Measurements from ENCODE around the gene CD9.
"Not testable (repeated sequence)": the region's sequence is repeated elsewhere in the genome, so short reads cannot be mapped to it uniquely, and the experiment has no call there.

Gene CD9, protein sequence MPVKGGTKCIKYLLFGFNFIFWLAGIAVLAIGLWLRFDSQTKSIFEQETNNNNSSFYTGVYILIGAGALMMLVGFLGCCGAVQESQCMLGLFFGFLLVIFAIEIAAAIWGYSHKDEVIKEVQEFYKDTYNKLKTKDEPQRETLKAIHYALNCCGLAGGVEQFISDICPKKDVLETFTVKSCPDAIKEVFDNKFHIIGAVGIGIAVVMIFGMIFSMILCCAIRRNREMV

DNA sequence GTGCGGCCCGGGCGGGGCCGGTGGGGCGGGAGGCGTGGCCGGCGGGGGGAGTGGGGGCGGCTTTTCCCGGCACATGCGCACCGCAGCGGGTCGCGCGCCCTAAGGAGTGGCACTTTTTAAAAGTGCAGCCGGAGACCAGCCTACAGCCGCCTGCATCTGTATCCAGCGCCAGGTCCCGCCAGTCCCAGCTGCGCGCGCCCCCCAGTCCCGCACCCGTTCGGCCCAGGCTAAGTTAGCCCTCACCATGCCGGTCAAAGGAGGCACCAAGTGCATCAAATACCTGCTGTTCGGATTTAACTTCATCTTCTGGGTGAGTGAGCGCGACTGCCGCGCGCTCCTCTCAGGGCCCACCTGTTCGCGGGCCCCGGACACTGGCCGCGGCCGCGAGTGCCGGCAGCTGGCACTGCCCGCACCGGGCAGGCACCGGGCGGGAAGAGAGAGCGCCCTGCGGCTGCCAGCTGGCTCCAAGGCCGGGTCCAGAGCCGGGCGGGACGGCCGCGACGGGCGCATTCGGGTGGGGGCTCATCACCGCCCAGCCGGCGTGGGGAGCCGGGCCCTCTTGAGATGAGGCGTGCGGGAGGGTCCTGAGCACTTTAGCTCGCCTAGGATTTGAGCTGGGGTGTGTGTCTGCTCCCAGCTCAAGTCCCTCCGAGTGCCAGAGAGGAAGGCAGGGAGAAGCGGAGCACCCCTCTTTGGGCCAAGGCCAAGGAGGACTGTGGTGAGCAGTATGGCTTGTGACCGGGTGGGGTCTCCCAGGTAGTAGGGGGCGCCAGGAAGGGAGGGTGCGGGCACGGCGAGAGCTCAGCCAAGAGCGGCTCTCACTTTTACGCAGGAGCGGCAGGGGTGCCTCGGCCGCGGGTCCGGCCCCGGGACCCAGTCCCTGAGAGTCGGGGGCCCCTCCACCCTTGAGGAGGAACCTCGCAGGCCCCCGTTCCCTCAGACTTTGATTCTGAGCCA is at the start of gene CD9:
TSS of gene CD9 (plus strand) at position 145 of the 957 bp plus-strand sequence. CDS start at position 245, 100 bp downstream.
- DNase-seq, result peak in 9 of 14 donors; percentile 23 to 79 (median 68)

DNA sequence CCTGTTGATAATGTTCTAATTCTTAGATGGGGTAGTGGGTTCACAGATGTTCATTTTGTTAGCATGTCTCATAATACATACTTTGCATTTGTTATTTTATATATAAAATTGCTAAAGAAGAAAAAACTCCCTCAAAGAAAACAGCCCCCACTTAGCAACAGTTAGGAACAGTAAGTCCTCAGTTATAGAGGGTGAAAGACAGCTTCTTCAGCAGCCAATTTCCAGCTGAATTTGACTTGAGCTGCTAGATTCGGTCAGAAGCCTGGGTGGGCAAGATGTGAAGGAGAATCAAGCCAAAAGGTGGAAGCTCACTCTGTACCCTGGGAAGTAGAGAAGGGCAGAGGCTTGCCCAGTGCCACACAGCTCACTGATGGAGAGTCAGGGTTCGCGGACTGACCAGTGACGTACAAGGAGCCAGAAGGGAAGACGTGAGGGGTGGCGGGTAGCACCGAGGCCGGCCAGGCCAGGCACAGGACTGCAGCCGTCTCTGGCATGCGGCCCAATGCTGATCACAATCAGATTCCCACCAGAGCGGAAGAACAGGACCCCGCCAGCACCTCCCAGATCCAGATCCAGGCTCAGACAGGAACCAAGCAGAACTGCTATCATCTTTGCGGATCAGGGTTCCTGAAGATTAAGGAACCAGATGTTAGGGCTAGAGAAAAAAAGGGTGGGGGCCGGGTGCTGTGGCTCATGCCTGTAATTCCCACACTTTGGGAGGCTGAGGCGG is 45.3 kb upstream of the CD9 start:
- DNase-seq, result peak in 1 of 14 donors; percentile 28

DNA sequence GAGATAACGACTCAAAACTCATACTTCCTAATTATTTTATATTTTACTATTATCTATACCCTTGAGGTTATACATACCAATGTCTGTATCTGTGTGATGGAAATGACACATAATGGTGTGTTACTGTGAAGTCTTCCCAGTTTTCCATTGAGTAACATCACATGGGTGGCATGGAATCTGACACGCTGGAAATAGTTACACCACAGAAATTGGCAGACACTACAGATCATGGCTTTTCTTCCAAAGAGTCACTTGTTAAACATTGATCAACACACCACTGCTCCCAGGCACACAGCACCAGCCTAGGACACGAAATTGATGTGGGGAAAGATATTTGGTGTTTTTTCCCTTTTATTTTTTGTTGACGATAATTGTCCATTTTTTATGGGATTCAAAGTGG is 42.7 kb upstream of the CD9 start:
- DNase-seq, result no peak

DNA sequence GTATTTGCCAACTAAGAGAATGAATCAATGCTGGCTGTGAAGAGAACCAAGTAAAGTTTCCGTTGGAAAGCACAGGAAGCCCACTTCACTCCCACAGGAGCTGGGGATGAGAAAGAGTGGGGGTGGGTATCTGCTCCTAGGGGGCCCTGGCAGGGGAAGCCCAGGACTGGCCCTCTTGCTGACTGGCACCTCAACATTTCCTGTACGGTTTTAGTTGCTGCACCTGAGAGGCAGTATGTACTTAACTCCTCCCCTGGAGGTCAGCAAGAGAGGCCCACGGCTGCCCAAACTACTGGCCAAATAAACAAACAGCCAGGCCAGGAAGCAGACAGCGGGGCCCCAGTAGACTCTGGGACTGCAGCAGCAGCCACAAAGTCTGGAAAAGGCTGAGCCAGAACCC is 41.9 kb upstream of the CD9 start:
- DNase-seq, result no peak

DNA sequence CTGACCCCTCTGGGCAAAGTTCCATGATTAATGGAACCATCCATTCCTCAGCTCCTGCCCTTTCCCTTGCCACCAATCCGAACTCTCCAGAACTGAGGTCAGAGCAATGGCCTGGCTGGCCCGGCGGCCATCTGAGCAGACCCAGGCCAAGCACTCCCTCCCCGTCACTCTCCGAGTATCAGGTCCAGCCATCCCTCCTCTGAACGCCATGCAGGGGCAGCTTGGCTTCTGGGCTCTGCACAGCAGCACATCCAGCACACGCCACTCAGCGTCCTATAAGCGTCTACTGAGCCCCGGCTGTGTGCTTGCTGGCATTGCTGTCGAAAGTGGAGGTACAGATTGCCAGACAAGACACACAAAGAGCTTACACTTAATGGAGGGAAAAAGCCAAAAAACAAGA is 41.5 kb upstream of the CD9 start:
- DNase-seq, result no peak

DNA sequence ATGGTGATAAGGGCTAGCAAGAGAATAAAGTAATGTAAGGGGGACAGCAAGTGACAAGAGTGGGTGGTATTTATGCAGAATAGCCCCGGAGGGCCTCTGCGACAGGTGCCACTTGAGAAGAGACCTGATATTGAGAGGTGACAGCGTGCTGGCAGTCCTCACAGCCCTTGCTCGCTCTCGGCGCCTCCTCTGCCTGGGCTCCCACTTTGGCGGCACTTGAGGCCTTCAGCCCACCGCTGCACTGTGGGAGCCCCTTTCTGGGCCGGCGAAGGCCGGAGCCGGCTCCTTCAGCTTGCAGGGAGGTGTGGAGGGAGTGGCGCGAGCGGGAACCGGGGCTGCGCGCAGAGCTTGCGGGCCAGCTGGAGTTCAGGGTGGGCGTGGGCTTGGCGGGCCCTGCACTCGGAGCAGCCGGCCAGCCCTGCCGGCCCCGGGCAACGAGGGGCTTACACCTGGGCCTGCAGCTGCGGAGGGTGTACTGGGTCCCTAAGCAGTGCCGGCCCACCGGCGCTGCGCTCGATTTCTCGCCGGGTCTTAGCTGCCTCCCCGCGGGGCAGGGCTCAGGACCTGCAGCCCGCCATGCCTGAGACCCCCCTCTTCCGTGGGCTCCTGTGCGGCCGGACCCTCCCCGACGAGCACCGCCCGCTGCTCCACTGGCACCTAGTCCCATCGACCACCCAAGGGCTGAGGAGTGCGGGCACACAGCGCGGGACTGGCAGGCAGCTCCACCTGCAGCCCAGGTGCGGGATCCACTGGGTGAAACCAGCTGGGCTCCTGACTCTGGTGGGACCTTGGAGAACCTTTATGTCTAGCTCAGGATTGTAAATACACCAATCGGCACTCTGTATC is 40.8 kb upstream of the CD9 start:
- not testable (repeated sequence) for DNase-seq

DNA sequence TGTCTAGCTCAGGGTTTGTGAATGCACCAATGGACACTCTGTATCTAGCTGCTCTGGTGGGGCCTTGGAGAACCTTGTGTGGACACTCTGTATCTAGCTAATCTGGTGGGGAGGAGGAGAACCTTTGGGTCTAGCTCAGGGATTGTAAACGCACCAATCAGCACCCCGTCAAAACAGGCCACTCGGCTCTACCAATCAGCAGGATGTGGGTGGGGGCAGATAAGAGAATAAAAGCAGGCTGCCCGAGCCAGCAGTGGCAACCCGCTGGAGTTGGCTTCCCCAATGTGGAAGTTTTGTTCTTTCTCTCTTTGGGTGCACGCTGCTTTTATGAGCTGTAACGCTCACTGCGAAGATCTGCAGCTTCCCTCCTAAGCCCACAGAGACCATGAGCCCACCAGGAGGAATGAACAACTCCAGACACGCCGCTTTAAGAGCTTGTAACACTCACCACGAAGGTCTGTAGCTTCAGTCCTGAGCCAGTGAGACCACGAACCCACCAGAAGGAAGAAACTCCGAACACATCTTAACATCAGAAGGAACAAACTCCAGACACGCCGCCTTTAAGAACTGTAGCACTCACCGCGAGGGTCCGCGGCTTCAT is 40.1 kb upstream of the CD9 start:
- DNase-seq, result not testable (repeated sequence)

DNA sequence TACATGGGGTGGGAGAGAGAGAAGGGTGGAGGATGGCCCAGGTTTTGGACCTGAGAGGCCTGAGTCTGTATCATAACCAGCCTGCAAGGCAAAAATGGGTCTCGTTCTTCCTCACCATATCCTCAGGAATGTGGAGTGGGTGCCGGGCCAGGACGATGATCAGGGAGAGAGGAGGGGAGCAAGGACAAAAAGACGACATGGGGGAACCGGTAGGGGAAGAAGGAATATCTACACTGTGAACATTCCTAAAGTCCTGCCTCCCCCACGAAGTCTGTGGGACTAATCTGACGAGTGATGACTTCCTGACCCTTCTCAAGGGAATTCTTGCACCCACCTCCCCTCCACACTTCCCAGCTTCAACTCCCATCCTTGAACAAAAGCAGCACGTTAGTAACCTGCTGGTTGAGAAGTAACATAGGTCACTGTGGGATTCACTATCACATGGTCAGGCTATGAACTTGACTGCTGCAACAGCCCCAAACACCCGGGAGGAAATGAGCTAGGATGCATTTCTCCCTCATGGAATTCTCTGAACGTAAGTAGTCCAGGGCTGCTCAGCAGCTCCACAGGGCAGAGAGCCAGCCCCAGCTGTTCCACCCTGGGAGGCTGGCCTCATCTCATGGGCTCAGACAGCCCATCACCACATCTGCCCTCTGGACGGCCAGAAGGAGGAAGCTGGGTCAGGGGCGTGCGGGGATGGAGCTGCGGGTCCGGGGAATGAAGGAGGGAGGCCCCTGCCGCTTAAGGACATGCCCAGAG is 38.9 kb upstream of the CD9 start:
- no peak for DNase-seq

DNA sequence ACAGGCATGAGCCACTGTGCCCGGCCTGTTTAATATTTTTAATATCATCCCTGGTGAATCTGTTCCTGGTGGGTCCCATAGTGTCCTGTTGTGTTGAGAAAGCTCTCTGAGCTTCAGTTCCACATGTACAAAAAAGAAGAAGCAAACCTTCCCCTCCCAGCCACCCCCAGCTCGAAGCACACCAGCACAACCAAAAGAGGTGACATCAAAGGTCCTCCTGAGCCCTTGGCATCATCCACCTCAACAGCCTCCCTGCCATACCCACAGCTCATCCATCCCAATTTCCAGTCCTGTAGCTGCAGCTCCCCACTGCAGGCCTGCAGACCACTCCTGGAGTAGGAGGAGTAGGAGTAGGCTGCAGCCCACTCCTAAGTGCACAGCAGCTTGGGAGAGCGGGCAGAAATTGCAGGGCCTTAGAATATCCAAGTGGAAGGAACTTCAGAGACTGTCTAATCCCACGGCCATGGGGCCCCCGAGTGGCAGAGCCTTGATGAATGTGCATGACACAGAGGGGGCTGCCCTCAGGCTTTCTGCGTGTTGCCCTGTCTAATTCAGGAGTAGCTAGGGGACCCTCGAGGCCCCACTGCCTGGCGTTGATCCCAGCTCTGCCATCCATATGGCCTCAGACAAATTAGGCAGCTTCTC is 36.7 kb upstream of the CD9 start:
- DNase-seq, result no peak

DNA sequence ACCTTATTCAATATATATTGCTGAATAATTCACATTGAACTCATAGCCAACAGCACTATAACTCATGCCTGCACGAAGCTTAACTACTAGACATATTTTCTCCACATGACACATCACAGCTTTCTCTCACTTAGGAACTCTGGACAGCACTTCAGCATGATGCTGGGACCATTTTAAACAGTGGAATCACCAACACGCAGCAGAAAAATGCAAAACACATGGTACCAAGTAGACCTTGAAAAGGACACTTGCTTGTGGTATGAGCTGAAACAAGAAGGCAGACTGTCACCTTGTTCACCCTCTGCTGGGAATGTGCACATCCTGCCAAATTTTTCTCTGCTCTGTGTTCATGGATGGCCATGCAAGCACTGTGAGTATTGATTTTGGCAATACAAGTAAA is 34.8 kb upstream of the CD9 start:
- no peak for DNase-seq

DNA sequence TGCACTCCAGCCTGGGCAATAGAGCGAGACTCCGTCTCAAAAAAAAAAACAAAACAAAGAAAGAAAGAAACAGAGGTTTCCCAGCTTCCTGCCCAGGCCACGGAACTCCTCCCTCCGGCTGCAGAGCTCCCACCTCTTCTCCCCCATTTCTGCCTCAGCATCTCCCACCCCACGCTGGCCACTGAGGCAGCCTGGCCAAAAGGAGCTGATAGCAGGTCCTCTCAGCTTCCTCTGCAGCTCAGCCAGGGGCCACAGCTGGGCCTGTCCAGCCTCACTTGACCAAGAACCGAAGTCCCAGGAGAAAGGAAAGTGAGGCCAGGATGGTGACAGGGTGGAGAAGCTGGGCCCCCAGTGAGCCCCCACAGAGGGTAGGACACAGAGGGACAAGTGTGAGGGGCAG is 33.4 kb upstream of the CD9 start:
- DNase-seq, result no peak

DNA sequence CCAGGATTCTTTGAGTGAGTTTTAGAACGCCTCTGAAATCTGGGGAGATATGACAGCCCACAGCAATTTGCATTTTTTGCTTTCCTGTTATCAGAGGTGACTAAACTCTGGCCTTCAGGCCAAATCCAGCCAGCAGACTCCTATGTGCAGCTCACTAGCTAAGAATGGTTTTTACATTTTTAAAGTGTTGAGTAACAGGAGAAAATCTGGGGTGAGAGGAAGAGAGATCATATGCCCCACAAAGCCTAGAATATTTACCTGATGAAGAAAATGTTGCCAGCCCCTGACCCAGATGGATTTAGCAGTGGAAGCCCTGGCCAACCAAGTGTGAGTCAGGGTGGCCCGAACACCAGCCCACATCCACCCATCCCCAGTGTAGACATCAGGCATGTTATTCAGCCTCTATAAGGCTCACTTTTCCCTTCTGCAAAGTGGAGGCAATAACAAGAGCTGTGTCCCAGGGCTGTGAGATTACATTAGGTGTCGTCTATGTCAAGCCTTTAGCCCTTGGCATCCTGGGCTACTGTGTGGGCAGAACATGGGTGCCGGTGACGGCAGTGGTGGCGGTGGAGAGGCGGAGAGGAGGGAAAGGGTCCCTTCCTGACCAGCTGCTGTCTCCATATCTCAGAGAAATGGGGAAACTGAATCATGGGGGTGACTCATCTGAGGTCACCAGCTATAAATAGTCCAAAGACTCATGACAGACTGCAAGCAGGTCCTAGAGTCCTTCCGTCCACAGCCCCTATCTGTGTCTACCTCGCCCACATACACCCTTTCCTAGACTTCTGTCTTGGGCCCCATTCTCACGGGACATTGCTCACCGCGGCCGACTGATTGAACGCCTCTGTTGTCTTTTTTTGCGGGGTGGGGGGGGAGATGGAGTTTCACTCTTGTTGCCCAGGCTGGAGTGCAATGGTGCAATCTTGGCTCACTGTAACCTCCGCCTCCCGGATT is 32.6 kb upstream of the CD9 start:
- peak in 7 of 14 donors; percentile 17 to 66 (median 41) for DNase-seq

DNA sequence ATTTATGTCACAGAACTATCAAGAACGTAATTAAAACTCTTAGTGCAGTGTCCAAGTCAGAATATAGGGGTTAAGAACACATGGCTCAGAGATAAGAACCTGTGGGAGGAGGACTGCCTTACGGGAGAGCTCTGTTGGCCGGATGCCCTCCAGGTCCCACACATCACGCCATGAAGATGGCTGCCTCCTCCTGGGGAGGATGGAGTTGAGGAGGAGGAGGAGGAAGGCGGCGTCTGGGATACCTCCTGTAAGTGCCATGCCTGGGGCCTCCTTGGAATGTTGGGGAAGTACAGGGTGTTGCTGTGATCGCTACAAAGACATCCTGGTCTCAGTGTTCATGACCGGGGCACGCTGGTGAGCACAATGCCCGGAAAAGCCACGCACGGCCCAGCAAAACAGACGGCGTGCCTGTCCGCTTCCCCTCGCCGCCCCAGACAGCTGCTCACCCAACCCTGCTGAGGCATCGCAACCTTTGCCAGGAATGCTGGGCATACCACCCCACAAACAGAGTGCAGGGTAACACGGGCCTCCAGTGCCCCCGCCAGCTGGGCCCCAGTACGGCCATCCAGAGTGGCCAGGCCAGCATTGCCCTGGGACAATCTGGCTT is 28.7 kb upstream of the CD9 start:
- DNase-seq, result no peak

DNA sequence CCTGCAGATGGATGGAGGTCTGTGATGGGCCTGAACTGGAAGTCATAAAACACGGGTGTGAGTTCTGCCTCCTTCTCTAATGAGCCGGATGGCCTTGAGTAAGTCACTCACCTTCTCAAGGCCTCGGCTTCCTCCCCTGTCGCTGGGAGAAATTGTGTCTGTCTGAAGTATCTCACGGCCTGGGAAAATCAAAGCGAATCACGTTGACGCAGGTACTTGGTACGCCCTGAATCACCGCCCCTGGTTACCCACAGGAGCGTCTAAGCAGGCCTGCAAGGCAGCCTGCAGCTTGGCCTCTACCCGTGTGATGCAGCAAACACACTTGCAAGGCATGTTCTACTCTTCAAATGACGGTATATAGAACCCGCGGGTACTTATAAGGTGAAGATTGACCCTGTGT is 28.1 kb upstream of the CD9 start:
- DNase-seq, result no peak

DNA sequence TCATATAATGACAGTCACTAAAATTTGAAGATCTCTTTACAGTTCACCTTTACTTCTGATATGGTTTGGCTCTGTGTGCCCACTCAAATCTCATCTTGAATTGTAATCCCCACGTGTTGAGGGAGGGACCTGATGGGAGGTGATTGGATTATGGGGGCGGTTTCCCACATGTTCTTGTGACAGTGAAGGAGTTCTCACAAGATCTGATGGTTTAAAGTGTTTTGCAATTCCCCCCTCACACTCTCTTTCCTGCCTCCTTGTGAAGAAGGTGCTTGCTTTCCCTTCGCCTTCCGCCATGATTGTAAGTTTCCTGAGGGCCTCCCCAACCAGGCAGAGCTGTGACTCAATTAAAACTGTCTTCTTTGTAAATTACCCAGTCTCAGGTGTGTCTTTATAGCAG is 27.3 kb upstream of the CD9 start:
- DNase-seq, result no peak

DNA sequence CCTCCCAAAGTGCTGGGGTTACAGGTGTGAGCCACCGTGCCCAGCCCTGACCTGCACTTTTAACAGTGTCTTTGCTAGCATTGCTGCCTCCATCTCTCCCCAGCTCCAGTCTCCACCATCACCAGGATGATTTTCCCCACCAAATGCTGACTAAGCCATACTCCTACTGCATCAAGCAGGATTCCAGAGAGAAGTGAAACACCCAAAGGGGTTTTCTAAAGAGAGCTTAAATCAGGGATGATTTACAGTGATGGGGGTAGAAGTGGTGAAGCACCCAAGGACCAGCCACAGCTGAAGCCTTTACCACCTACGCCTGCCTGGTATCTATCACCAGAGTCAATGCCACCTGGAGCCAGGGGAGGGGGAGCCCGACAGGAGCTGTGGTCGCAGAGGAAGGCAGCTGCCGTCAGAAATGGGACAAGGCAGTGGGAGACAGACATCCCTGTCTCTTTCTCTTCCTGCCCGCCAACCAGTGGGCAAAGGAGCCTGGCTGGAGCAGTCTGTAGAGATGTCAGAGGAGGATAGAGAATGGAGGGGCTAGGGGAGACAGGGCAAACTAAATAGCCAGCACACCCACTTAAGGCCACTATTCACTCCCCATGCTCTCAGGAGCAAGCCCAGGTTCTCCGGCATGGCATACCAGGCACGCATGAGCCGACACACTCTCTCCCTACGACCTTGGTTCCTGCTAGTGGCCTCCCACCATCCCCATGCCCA is 22.4 kb upstream of the CD9 start:
- no peak for DNase-seq

DNA sequence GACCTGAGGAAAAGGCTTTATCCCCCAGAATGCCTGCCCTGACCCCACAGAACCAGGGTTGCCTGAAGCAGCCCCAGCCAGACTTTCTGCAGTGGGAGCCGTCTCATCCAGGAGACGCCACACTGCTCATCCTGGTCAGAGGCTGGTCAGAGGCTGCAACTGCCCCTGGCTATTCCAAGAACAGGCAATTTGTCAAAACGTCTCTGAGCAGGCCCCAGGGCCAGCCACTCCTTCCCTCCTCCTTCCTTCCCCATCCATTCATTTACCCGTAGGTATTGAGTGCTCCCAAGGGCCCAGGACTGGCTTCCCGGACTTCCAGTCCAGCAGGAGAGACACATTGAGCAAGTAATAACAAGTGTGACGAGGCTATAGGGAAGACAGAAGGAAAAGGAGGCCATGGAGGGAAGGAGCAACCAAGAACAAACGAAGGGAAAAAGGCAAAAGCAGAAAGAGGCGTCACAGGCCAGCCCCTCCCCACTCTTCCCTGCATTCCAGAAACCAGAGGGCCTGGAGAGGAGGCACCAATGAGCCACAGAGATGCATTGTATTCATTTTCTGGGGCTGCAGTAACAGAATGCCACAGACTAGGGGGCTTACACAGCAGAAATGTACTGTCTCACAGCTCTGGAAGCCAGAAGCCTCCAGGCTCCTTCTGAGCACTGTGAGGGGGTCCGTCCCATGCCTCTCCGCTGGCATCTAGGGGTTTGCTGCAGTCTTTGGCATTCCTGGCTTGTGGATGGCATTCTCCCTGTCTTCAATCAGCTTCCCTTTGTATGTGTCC is 21.0 kb upstream of the CD9 start:
- DNase-seq, result no peak

Measured in C1 segment of cervical spinal cord (tissue), 14 donors.